Ascending aorta (tissue), 2 donors: ENCODE measurements around the gene TBC1D1. TPM values are rescaled to one million over a fixed set of nuclear protein-coding genes. Genes with fewer than 3 reads are reported as not detected.
A peak's percentile ranks its signal among the peaks of the same experiment; 100 is the strongest.

Experiments
- DNase-seq, 2 donors: peaks; one replicate each; pipeline ENCODE4 v3.0.0-alpha.2; 2019; ENCODE audit warnings: low spot score in 2 of 2
- H3K27ac ChIP-seq, 2 donors: fragments of 200-600 bp; sonication (generic); one replicate each; pipeline ENCODE4 v1.5.1; 2016 to 2017; ENCODE audit warnings: mild to moderate bottlenecking in 1 of 2
- H3K27me3 ChIP-seq: fragments of 200-600 bp; sonication (generic); one replicate; pipeline ENCODE4 v1.5.1; 2017
- H3K36me3 ChIP-seq, 2 donors: fragments of 200-600 bp; sonication (generic); one replicate each; pipeline ENCODE4 v1.5.1; 2016
- H3K4me1 ChIP-seq, 2 donors: fragments of 200-600 bp; sonication (generic); one replicate each; pipeline ENCODE4 v1.5.1; 2016 to 2017; ENCODE audit warnings: mild to moderate bottlenecking in 1 of 2
- H3K4me3 ChIP-seq, 2 donors: fragments of 200-600 bp; sonication (generic); one replicate each; pipeline ENCODE4 v1.5.1; 2016 to 2017; ENCODE audit warnings: mild to moderate bottlenecking in 1 of 2
- H3K9me3 ChIP-seq, 2 donors: fragments of 200-600 bp; sonication (generic); one replicate each; pipeline ENCODE4 v1.5.1; 2016
- intact Hi-C: fragments of 100-400 bp; cut with DNase I; formaldehyde crosslinking; loops from one replicate; pipeline ENCODE4 v1.15.1; 2023
- total RNA-seq: library from RNA; depleted of rRNA; stranded (reverse); fragments of >200 nt; gene quantifications from one replicate; pipeline ENCODE4 v1.1.0, GENCODE V29; 2016
- TF ChIP-seq, protein P1 (sequence below), 3 experiments: fragments of 200-600 bp in 2 of 3; fragments of 450-650 bp in 1 of 3; sonication (generic) in 2 of 3; IDR thresholded peaks; one replicate each; pipeline ENCODE4 v1.5.1; 2016 to 2019; ENCODE audit warnings: antibody characterized with exemption in 3 of 3, mild to moderate bottlenecking in 1 of 3, moderate library complexity in 1 of 3

TBC1D1 gene
- total RNA-seq, 1 donor from 2014 or later = 132 TPM

DNA sequence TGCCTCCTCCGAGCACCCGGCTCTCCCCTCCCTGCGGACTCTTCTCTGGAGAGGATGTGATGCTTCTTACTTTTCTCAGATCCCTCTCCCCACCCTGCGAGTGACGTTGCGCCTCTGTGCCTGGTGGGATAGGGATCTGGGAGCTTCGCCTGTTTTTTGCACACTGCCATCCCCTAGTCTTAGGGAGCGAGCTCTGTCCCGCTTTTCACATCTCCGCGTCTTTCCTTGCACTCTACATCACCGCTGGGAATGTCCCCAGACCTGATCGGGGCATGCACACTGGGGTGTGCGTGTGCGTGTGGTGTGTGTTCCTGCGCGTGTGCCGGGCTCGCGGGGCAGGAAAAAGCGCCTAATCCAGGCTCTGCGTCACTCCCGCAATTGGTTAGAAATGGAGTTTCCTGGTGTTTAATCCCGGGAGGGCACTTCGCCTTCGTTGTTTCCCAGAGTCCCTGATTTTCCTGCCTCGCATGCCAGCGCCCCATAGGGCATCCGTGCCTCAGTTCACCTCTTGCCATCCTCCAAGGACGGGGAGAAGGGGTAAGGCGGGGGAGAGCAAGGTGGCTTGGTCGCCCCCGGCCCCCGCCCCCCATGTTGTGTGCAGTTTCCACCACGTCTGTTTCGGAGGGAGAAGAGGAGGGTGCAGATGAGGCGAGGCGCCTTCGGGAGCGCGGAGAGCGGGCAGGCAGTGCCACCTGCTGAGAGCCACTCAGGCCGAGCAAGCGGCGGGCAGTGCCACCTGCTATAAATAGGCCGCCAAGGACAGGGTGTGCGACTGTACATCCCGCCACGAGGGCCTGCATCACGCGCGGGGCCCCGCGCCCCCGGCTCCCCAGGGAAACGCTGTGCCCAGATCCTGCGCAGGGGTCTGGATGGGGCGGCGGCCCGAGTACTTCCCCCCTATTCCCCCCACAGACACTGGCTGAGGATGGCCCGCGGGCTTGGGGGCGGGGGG, 759 bp upstream of the TBC1D1 start:
- intact Hi-C loops = loop anchor here (1.0 to 10.0 kb wide), 7 partner anchors 19 to 775 kb away; partner anchors contain the start of genes KLF3, PGM2 and RELL1
- Histone ChIP-seq H3K9me3 (no peaks in the 10 kb centered on the region), H3K36me3 (no peaks in the 10 kb centered on the region), H3K4me3 (peak overlapping the region; percentile 73 to 98), H3K27me3 (no peaks in the 10 kb centered on the region), H3K4me1 (peaks cover 0 to 22% of the 10 kb centered on the region in 2 donors), H3K27ac (peak overlapping the region; percentile 97)
- TF ChIP-seq, protein P1, sequence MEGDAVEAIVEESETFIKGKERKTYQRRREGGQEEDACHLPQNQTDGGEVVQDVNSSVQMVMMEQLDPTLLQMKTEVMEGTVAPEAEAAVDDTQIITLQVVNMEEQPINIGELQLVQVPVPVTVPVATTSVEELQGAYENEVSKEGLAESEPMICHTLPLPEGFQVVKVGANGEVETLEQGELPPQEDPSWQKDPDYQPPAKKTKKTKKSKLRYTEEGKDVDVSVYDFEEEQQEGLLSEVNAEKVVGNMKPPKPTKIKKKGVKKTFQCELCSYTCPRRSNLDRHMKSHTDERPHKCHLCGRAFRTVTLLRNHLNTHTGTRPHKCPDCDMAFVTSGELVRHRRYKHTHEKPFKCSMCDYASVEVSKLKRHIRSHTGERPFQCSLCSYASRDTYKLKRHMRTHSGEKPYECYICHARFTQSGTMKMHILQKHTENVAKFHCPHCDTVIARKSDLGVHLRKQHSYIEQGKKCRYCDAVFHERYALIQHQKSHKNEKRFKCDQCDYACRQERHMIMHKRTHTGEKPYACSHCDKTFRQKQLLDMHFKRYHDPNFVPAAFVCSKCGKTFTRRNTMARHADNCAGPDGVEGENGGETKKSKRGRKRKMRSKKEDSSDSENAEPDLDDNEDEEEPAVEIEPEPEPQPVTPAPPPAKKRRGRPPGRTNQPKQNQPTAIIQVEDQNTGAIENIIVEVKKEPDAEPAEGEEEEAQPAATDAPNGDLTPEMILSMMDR (IDR thresholded peaks at IDR 0.05) = peak; percentile 28 to 64 (median 41)
- DNase-seq = peak; percentile 57 to 87

DNA sequence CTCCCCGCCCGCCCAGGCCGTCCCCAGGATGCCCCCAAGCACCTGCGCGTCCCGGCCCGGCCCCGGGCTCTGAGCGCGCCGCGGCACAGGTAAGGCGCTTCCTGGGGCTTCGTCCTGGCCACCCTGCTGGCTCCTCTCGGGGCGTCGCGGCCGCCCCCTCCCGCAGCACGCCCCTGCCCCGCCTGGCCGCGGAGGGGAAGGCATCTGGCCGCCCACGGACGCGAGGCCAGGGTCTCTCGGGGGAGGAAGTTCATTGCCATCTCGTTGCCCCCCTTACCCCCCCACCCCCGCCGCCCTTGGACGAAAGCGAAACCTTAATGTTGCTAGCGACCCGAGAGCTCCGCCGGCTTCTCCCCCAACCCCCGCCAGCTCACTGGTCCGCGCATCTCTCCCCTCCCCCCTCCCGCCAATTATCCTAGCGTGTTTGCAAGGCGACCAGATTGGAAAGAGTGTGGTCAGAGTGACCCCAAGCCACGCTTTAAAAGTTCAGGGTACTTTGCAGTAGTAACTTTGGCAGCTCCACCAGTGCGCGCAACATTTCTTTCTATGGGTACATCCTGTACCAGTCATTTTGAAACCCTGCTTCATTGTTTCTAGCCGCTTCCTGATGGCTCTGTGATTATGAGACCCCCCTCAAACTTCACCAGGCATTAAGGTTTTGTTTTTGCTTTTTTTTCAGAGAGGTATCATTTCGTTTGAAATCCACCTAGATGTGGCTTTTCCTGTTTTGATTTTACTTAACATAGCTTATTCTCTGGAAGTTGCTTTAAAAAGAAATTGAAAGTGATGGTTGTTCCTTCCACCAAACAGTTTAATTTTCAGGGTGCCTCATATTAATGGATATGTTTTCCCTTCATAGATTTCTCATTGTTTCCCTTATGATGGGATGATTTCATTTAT, 626 bp downstream of the TBC1D1 start:
- no peaks in the 10 kb centered on the region for H3K36me3 ChIP-seq
- no peaks in the 10 kb centered on the region for H3K9me3 ChIP-seq
- H3K27me3 ChIP-seq = no peaks in the 10 kb centered on the region
- H3K4me3 ChIP-seq = peak overlapping the region; percentile 73 to 98
- intact Hi-C loops = loop anchor here (2.0 to 10.0 kb wide), 5 partner anchors 17 to 773 kb away; partner anchors contain the start of genes KLF3, PGM2 and RELL1
- TF ChIP-seq, protein P1 (IDR thresholded peaks at IDR 0.05) = peak in 1 of 3 experiments; percentile 24
- H3K4me1 ChIP-seq = peaks cover 0 to 27% of the 10 kb centered on the region in 2 donors
- H3K27ac ChIP-seq = peak overlapping the region; percentile 97
- DNase-seq = peak; percentile 15 to 77

DNA sequence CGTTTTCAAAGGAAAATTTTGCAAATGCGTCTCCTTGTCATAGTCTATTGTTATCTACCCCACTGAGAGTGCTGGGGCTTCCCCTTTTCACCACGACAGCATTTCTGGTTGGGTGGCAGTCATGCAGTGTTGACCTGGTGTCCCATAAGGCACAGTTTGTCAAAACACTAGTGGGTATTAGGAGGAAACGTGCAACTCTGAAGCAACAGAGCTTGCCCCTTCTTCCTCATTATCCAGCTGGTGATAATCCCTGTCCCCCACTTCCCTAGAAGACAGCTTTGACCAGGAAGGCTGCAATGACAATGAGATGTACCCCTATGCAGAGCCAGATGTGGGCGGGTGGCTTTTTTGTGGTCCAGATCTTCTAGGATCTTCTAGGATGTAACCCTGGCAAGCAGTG, 1.8 kb downstream of the TBC1D1 start:
- Histone ChIP-seq H3K36me3 (no peaks in the 10 kb centered on the region), H3K27me3 (no peaks in the 10 kb centered on the region), H3K4me1 (peaks cover 0 to 25% of the 10 kb centered on the region in 2 donors), H3K27ac (peak overlapping the region; percentile 97), H3K4me3 (peak overlapping the region in 1 of 2 donors; percentile 98), H3K9me3 (no peaks in the 10 kb centered on the region)
- DNase-seq = no peak
- TF ChIP-seq, protein P1 (IDR thresholded peaks at IDR 0.05) = no peak
- intact Hi-C loops = loop anchor here (5.0 to 10.0 kb wide), 3 partner anchors 65 to 772 kb away; partner anchors contain the start of genes KLF3 and PGM2

DNA sequence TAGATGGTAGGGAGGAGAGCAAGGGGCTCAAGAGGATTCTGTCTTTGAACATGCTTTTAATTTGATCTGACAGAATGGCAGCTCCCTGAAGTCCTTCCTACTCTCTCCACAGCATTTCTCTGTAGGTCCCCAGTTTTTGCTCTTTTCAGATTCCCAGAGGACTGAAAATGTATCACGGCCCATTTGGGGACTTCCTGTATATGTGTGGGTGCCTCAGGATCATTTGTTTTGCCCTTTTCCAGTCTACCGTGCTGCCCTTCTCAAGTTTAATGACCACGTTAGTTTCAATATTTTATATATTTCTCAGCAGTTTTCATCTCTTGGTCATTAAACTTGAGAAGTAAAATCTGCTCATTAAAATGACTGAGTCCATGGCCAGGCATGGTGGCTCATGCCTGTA, 2.3 kb downstream of the TBC1D1 start:
- DNase-seq = no peak
- Histone ChIP-seq H3K9me3 (no peaks in the 10 kb centered on the region), H3K4me3 (peak overlapping the region in 1 of 2 donors; percentile 98), H3K36me3 (no peaks in the 10 kb centered on the region), H3K4me1 (peaks cover 0 to 25% of the 10 kb centered on the region in 2 donors), H3K27ac (peak overlapping the region; percentile 97), H3K27me3 (no peaks in the 10 kb centered on the region)
- TF ChIP-seq, protein P1 (IDR thresholded peaks at IDR 0.05) = no peak
- intact Hi-C loops = loop anchor here (5.0 to 10.0 kb wide), 3 partner anchors 66 to 772 kb away; partner anchors contain the start of genes KLF3 and PGM2

DNA sequence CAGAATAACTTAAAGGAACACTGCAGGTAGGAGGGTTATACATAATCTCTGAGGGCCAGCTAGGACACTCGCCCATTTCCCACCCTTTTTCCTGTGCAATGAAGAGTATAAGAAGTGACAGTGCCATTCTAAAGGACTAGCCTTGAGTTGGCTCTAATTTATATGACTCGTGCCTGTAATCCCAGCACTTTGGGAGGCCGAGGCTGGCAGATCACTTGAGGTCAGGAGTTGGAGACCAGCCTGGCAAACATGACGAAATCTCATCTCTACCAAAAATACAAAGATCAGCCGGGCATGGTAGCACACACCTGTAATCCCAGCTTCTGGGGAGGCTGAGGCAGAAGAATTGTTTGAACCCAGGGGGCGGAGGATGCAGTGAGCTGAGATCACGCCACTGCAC, 4.4 kb downstream of the TBC1D1 start:
- Histone ChIP-seq H3K27me3 (no peaks in the 10 kb centered on the region), H3K4me3 (no peak overlapping the region), H3K4me1 (peaks cover 0 to 19% of the 10 kb centered on the region in 2 donors), H3K27ac (no peak overlapping the region), H3K9me3 (no peaks in the 10 kb centered on the region), H3K36me3 (no peaks in the 10 kb centered on the region)
- no peak for DNase-seq
- TF ChIP-seq, protein P1 (IDR thresholded peaks at IDR 0.05) = no peak
- intact Hi-C loops = loop anchor here (10.0 kb wide), 1 partner anchor 770 kb away; the partner anchor contains the start of gene KLF3
